ENCODE results near the gene CXCL17. TPM values are rescaled to one million over a fixed set of nuclear protein-coding genes. Genes with fewer than 3 reads are reported as not detected.

Gene CXCL17
- total RNA-seq, 1 donor from 2014 or later: not detected

DNA sequence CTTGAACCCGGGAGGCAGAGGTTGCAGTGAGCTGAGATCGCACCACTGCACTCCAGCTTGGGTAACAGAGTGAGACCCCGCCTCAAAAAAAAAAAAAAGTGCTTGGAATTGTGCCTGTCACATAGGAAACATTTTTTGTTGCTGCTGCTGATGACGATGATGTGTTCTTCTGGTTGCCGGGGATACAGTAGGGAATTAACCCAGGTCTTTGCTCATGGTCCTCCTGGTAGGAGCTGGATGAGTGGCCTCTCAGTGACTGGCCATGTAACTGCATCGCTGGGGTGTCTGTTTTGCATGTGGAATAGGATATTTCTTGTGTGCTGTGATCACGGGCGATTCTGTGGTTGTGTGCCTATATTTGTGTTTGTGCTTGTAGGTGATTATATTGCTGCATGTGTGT is 48.0 kb downstream of the CXCL17 start:
- no peak for TF ChIP-seq CTCF (IDR thresholded peaks at IDR 0.05)
- Histone ChIP-seq H3K36me3 (no peaks in the 10 kb centered on the region), H3K27me3 (peaks cover 7% of the 10 kb centered on the region), H3K27ac (no peak overlapping the region), H3K4me1 (peaks cover 7 to 11% of the 10 kb centered on the region in 2 donors), H3K9me3 (no peaks in the 10 kb centered on the region), H3K4me3 (no peak overlapping the region)
- intact Hi-C loops (cut with DNase I): loop anchor here (5.0 kb wide), 1 partner anchor 317 kb away; the partner anchor contains the start of gene ZNF574
- no peak for DNase-seq (ENCODE audit: low spot score in 2 of 2)

DNA sequence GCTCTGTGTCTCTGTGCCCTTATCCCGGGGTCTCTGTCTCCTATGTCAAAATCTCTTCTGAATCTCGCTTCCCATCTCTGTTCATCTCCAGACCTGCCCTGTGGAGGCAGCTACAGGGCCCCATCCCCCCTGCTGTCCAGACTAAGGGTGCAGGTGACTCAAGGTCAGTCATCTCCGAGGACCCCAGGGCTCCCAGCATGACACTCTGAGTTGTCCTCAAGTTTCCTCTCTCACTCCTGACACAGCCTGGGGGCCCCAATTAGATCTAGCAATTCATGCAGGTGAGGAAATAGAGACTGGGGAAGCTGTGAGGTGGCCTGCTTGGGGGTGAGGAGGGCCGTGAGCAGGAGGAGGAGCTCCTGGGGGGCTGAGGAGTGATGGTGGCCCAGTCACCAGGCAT is 50.6 kb downstream of the CXCL17 start:
- Histone ChIP-seq H3K27ac (no peak overlapping the region), H3K36me3 (no peaks in the 10 kb centered on the region), H3K9me3 (no peaks in the 10 kb centered on the region), H3K4me3 (no peak overlapping the region), H3K4me1 (peaks cover 0 to 7% of the 10 kb centered on the region in 2 donors), H3K27me3 (peaks cover 19% of the 10 kb centered on the region)
- intact Hi-C loops (cut with DNase I): no loop called here
- no peak for DNase-seq (ENCODE audit: low spot score in 2 of 2)
- no peak for TF ChIP-seq CTCF (IDR thresholded peaks at IDR 0.05)

GRCh38 chr19:42389899-42390298 is 52.8 kb downstream of the CXCL17 start, which contains the start of gene CNFN:
Gene CNFN (minus strand): TSS chr19:42390297. CDS start chr19:42389037, 1,260 bp downstream.
- no peak for TF ChIP-seq CTCF (IDR thresholded peaks at IDR 0.05)
- no peak for DNase-seq (ENCODE audit: low spot score in 2 of 2)
- Histone ChIP-seq H3K9me3 (no peaks in the 10 kb centered on the region), H3K27me3 (peaks cover 19% of the 10 kb centered on the region), H3K36me3 (no peaks in the 10 kb centered on the region), H3K4me1 (peaks cover 0 to 6% of the 10 kb centered on the region in 2 donors), H3K4me3 (no peak within 1 kb of the TSS), H3K27ac (no peak within 1 kb of the TSS)
- intact Hi-C loops (cut with DNase I): no loop called here

- H3K4me1 ChIP-seq: peaks cover 0 to 6% of the 10 kb centered on the region in 2 donors
- intact Hi-C loops (cut with DNase I): no loop called here
- H3K27ac ChIP-seq: no peak overlapping the region
- no peak for DNase-seq (ENCODE audit: low spot score in 2 of 2)
- no peak overlapping the region for H3K4me3 ChIP-seq
- TF ChIP-seq CTCF (IDR thresholded peaks at IDR 0.05): no peak
- peaks cover 19% of the 10 kb centered on the region for H3K27me3 ChIP-seq
- H3K36me3 ChIP-seq: no peaks in the 10 kb centered on the region
- H3K9me3 ChIP-seq: no peaks in the 10 kb centered on the region
Measured at GRCh38 chr19:42388851-42389489, 53.8 kb downstream of the CXCL17 start.

DNA sequence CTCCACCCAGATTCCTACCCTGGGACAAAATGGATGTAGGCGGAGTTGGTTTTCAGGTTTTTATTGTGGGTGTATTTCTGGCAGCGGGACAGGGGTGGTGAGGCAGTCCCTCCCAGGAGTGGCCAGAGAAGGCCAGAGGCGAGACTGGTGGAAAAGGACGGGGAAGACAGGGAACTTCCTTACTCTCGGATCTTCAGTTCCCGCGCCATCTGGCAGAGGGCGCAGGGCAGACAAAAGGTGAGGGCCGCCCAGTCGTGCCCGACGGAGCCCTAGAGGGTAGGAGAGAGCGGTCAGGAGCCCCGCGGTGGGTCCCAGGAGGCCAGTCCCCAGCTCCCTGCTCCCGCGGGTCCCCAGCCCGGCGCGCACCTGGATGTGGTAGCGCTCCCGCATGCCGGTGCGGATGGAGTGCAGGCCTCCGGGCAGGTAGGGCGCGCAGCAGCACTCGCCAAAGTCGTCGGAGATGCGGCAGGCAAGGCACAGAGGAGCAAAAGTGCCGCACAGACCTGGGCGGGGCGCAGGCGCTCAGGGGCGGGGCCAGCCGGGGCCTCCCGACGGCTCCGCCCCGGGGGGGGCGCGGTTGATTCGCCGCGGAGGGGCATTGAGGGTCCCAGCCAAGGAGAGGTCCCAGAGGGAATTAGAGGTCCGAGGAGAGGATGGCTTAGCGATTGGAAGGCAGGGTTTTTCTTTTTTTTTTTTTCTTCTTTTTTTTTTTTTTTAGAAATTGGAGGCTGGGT is 55.6 kb downstream of the CXCL17 start:
- intact Hi-C loops (cut with DNase I): no loop called here
- Histone ChIP-seq H3K27ac (no peak overlapping the region), H3K4me3 (peak overlapping the region; percentile 39 to 50), H3K36me3 (no peaks in the 10 kb centered on the region), H3K27me3 (peaks cover 19% of the 10 kb centered on the region), H3K9me3 (no peaks in the 10 kb centered on the region), H3K4me1 (peaks cover 0 to 6% of the 10 kb centered on the region in 2 donors)
- DNase-seq (ENCODE audit: low spot score in 2 of 2): peak in 1 of 2 donors; percentile 71
- peak in 2 of 3 experiments; percentile 23 to 41 for TF ChIP-seq CTCF (IDR thresholded peaks at IDR 0.05)

Data from ascending aorta (tissue), 2 donors.